HepG2 (cell line): Measurements from ENCODE around the gene LATS2. TPM values are rescaled to one million over a fixed set of nuclear protein-coding genes. Genes with fewer than 3 reads are reported as not detected.
A peak's percentile ranks its signal among the peaks of the same experiment; 100 is the strongest.

Experiments
- EED ChIP-seq: sonication (generic); formaldehyde crosslinking; IDR thresholded peaks from 2 replicates; pipeline ENCODE4 v1.5.0; 2020; ENCODE audit warnings: mild to moderate bottlenecking, missing genetic modification reagents
- HMG20B ChIP-seq: conservative IDR thresholded peaks from 2 replicates; pipeline ENCODE4 v1.6.1; 2016; ENCODE audit warnings: missing genetic modification reagents, missing compliant biosample characterization
- HOXD1 ChIP-seq: sonication (generic); formaldehyde crosslinking; IDR thresholded peaks from 2 replicates; pipeline ENCODE4 v1.5.0; 2020; ENCODE audit warnings: missing genetic modification reagents
- SNAPC2 ChIP-seq: sonication (generic); formaldehyde crosslinking; IDR thresholded peaks from 2 replicates; pipeline ENCODE4 v1.8.1; 2022; ENCODE audit warnings: mild to moderate bottlenecking, missing genetic modification reagents
- SP1 ChIP-seq, 2 experiments: fragments of 450-650 bp in 1 of 2; sonication (generic) in 1 of 2; formaldehyde crosslinking in 1 of 2; IDR thresholded peaks; 2 replicates each; pipeline versions ENCODE4 v1.4.0 to v1.6.1; 2016 to 2020; ENCODE audit warnings: missing genetic modification reagents in 1 of 2
- TOPORS ChIP-seq: sonication (generic); formaldehyde crosslinking; IDR thresholded peaks from 2 replicates; pipeline ENCODE4 v1.8.0; 2023; ENCODE audit warnings: mild to moderate bottlenecking, missing genetic modification reagents
- TP53 ChIP-seq: sonication (generic); formaldehyde crosslinking; conservative IDR thresholded peaks from 2 replicates; pipeline ENCODE4 v1.4.0; 2020; ENCODE audit warnings: missing genetic modification reagents
- ZFP41 ChIP-seq: sonication (generic); formaldehyde crosslinking; IDR thresholded peaks from 2 replicates; pipeline ENCODE4 v1.4.0; 2020; ENCODE audit warnings: mild to moderate bottlenecking, missing genetic modification reagents, borderline replicate concordance
- ZNF263 ChIP-seq: sonication (generic); formaldehyde crosslinking; IDR thresholded peaks from 2 replicates; pipeline ENCODE4 v1.4.0; 2020; ENCODE audit warnings: missing genetic modification reagents
- ZNF30 ChIP-seq: sonication (generic); formaldehyde crosslinking; IDR thresholded peaks from 2 replicates; pipeline ENCODE4 v1.5.0; 2020; ENCODE audit warnings: mild to moderate bottlenecking, missing genetic modification reagents
- ZNF382 ChIP-seq: sonication (generic); formaldehyde crosslinking; IDR thresholded peaks from 2 replicates; pipeline ENCODE4 v1.5.0; 2020; ENCODE audit warnings: missing genetic modification reagents, mild to moderate bottlenecking, borderline replicate concordance
- ZNF431 ChIP-seq: sonication (generic); formaldehyde crosslinking; IDR thresholded peaks from 2 replicates; pipeline ENCODE4 v1.9.0; 2022; ENCODE audit warnings: missing genetic modification reagents, low read depth, mild to moderate bottlenecking, borderline replicate concordance
- ZNF563 ChIP-seq: sonication (generic); formaldehyde crosslinking; IDR thresholded peaks from 2 replicates; pipeline ENCODE4 v1.8.0; 2022; ENCODE audit warnings: mild to moderate bottlenecking, moderate library complexity, missing genetic modification reagents
- ZNF598 ChIP-seq: sonication (generic); formaldehyde crosslinking; IDR thresholded peaks from 2 replicates; pipeline ENCODE4 v1.5.1; 2020; ENCODE audit warnings: mild to moderate bottlenecking, missing genetic modification reagents, borderline replicate concordance
- ZNF672 ChIP-seq: sonication (generic); formaldehyde crosslinking; IDR thresholded peaks from 2 replicates; pipeline ENCODE4 v1.8.1; 2022; ENCODE audit warnings: missing genetic modification reagents
- ZNF761 ChIP-seq: sonication (generic); formaldehyde crosslinking; conservative IDR thresholded peaks from 2 replicates; pipeline ENCODE4 v1.4.0; 2020; ENCODE audit warnings: mild to moderate bottlenecking, missing genetic modification reagents
- polyA plus RNA-seq, 8 experiments: library from polyadenylated mRNA; depleted of rRNA in 3 of 8; stranded (reverse) in 7 of 8; unstranded in 1 of 8; fragments of >200 nt; fragmentation: Illumina TruSeq in 4 of 8; extraction: Trizol in 4 of 8; gene quantifications; 2 replicates each; pipeline versions ENCODE4 v1.2.1 to v1.2.3, GENCODE V29; 2011 to 2016; ENCODE audit warnings: low read depth in 4 of 8, missing spikeins in 1 of 8, mixed read lengths in 1 of 8; ENCODE audit not compliant: insufficient read depth in 1 of 8
- total RNA-seq, 5 experiments: library from RNA; depleted of rRNA; stranded (reverse); fragments of >200 nt; fragmentation: Illumina TruSeq; extraction: Trizol; gene quantifications; 2 replicates each; pipeline ENCODE4 v1.2.3, GENCODE V29; 2016; ENCODE audit warnings: low read depth in 1 of 5
- TF ChIP-seq, protein P1 (sequence below): sonication (generic); formaldehyde crosslinking; IDR thresholded peaks from 2 replicates; pipeline ENCODE4 v1.5.0; 2020; ENCODE audit warnings: missing genetic modification reagents, mild to moderate bottlenecking, borderline replicate concordance
- TF ChIP-seq, protein P2 (sequence below), 2 experiments: IDR thresholded peaks; 2 replicates each; pipeline ENCODE4 v1.6.1; 2011 to 2012; ENCODE audit warnings: low read length in 2 of 2, borderline replicate concordance in 1 of 2, low read depth in 1 of 2, mild to moderate bottlenecking in 1 of 2, moderate library complexity in 1 of 2
- TF ChIP-seq, protein P3 (sequence below): fragments of 450-650 bp; IDR thresholded peaks from 2 replicates; pipeline ENCODE4 v1.6.1; 2016
- TF ChIP-seq, protein P4 (sequence below): IDR thresholded peaks from 2 replicates; pipeline ENCODE4 v1.6.1; 2016; ENCODE audit warnings: mild to moderate bottlenecking, missing biosample characterization, missing genetic modification reagents
- TF ChIP-seq, protein P5 (sequence below): sonication (generic); formaldehyde crosslinking; IDR thresholded peaks from 2 replicates; pipeline ENCODE4 v1.4.0; 2020; ENCODE audit warnings: missing genetic modification reagents

Gene LATS2
- total and polyA plus RNA-seq, 2 of the 13 experiments (the other 11 are each of a cell fraction or from before 2014, with no cell fraction given), result 7.3 to 8.5 TPM

DNA sequence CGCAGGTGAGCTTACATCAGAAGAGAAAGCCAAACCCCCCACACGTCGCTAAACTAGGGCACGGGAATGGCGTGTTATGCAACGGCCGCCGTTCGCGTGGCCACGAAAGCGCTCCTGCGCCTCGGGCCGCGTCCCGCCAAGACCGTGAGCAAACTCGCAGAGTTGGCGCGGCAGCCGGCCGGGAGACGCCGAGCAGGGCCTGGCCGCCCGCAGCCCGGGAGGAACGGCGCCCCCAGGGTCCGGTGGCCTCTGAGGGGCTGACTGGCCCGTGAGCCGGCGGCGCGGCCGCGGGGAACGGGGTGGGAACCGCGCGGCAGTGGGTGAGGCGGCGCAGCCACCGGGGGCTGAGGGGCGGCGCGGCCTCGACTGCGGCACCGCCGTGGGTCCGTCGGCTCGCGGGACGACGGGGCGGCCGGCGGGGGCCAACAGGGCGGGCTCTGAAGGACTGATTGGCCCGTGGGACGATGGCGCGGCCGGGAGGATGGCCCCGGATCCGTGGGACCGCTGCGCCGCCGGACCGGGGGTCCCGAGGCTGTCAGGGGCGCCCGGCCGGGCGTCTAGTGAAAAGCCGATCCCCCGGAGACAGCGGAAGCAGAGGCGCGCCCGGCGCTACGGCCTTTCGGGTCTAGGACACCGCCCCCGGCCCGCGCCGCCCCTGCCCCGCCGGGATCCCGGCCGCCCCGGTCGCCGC lies 903 bp downstream of the LATS2 start (continued):
- TF ChIP-seq, protein P1, sequence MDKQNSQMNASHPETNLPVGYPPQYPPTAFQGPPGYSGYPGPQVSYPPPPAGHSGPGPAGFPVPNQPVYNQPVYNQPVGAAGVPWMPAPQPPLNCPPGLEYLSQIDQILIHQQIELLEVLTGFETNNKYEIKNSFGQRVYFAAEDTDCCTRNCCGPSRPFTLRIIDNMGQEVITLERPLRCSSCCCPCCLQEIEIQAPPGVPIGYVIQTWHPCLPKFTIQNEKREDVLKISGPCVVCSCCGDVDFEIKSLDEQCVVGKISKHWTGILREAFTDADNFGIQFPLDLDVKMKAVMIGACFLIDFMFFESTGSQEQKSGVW (CRISPR knock-in tag), result no peak
- TF ChIP-seq ZNF431 (CRISPR knock-in tag), result no peak
- TF ChIP-seq, protein P2, sequence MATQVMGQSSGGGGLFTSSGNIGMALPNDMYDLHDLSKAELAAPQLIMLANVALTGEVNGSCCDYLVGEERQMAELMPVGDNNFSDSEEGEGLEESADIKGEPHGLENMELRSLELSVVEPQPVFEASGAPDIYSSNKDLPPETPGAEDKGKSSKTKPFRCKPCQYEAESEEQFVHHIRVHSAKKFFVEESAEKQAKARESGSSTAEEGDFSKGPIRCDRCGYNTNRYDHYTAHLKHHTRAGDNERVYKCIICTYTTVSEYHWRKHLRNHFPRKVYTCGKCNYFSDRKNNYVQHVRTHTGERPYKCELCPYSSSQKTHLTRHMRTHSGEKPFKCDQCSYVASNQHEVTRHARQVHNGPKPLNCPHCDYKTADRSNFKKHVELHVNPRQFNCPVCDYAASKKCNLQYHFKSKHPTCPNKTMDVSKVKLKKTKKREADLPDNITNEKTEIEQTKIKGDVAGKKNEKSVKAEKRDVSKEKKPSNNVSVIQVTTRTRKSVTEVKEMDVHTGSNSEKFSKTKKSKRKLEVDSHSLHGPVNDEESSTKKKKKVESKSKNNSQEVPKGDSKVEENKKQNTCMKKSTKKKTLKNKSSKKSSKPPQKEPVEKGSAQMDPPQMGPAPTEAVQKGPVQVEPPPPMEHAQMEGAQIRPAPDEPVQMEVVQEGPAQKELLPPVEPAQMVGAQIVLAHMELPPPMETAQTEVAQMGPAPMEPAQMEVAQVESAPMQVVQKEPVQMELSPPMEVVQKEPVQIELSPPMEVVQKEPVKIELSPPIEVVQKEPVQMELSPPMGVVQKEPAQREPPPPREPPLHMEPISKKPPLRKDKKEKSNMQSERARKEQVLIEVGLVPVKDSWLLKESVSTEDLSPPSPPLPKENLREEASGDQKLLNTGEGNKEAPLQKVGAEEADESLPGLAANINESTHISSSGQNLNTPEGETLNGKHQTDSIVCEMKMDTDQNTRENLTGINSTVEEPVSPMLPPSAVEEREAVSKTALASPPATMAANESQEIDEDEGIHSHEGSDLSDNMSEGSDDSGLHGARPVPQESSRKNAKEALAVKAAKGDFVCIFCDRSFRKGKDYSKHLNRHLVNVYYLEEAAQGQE (IDR thresholded peaks at IDR 0.05; ENCODE audit: borderline replicate concordance in 1 of 2, low read depth in 1 of 2, low read length in 2 of 2), result no peak
- no peak for TF ChIP-seq ZFP41 (CRISPR knock-in tag)
- TF ChIP-seq SP1 (IDR thresholded peaks at IDR 0.05), result no peak
- no peak for TF ChIP-seq SP1 (CRISPR knock-in tag; IDR thresholded peaks at IDR 0.05)
- TF ChIP-seq SNAPC2, result no peak
- TF ChIP-seq, protein P3, sequence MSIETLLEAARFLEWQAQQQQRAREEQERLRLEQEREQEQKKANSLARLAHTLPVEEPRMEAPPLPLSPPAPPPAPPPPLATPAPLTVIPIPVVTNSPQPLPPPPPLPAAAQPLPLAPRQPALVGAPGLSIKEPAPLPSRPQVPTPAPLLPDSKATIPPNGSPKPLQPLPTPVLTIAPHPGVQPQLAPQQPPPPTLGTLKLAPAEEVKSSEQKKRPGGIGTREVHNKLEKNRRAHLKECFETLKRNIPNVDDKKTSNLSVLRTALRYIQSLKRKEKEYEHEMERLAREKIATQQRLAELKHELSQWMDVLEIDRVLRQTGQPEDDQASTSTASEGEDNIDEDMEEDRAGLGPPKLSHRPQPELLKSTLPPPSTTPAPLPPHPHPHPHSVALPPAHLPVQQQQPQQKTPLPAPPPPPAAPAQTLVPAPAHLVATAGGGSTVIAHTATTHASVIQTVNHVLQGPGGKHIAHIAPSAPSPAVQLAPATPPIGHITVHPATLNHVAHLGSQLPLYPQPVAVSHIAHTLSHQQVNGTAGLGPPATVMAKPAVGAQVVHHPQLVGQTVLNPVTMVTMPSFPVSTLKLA, result no peak
- TF ChIP-seq, protein P4, sequence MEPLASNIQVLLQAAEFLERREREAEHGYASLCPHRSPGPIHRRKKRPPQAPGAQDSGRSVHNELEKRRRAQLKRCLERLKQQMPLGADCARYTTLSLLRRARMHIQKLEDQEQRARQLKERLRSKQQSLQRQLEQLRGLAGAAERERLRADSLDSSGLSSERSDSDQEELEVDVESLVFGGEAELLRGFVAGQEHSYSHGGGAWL (CRISPR knock-in tag), result no peak
- TF ChIP-seq TOPORS (CRISPR knock-in tag), result no peak
- no peak for TF ChIP-seq ZNF30 (CRISPR knock-in tag)
- TF ChIP-seq ZNF263 (CRISPR knock-in tag), result no peak
- TF ChIP-seq HMG20B, result no peak
- TF ChIP-seq ZNF761, result no peak
- no peak for TF ChIP-seq ZNF598 (CRISPR knock-in tag)
- no peak for TF ChIP-seq HOXD1 (CRISPR knock-in tag)
- no peak for TF ChIP-seq ZNF382
- TF ChIP-seq, protein P5, sequence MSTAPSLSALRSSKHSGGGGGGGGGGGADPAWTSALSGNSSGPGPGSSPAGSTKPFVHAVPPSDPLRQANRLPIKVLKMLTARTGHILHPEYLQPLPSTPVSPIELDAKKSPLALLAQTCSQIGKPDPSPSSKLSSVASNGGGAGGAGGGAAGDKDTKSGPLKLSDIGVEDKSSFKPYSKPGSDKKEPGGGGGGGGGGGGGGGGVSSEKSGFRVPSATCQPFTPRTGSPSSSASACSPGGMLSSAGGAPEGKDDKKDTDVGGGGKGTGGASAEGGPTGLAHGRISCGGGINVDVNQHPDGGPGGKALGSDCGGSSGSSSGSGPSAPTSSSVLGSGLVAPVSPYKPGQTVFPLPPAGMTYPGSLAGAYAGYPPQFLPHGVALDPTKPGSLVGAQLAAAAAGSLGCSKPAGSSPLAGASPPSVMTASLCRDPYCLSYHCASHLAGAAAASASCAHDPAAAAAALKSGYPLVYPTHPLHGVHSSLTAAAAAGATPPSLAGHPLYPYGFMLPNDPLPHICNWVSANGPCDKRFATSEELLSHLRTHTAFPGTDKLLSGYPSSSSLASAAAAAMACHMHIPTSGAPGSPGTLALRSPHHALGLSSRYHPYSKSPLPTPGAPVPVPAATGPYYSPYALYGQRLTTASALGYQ, result no peak
- TF ChIP-seq ZNF563 (CRISPR knock-in tag), result peak; percentile 38
- no peak for TF ChIP-seq TP53 (CRISPR knock-in tag)
- TF ChIP-seq EED (CRISPR knock-in tag), result no peak
- no peak for TF ChIP-seq ZNF672 (CRISPR knock-in tag)
